GM18909 (cell line): ENCODE results near the gene SYT8.
"Not testable (repeated sequence)": the region's sequence is repeated elsewhere in the genome, so short reads cannot be mapped to it uniquely, and the experiment has no call there.

ENCODE experiments used
- ATAC-seq: cut with Tn5 transposase; IDR thresholded peaks from one replicate; pipeline ENCODE4 v1.9.1; 2021; ENCODE audit warnings: mild to moderate bottlenecking; ENCODE audit not compliant: unreplicated experiment, poor library complexity

Gene SYT8

GRCh38 chr11:1834779-1835670, at the start of gene SYT8:
Gene SYT8 (plus strand): TSS chr11:1834990. CDS start chr11:1835106, 116 bp downstream.
- no peak for ATAC-seq

- ATAC-seq: no peak
These were observed 48.9 kb upstream of the SYT8 start for GRCh38 chr11:1785749-1786413.

GRCh38 chr11:1786466-1786865, 48.3 kb upstream of the SYT8 start:
- no peak for ATAC-seq

GRCh38 chr11:1791912-1792311, 42.9 kb upstream of the SYT8 start:
- ATAC-seq: no peak

- ATAC-seq: no peak
These were observed 42.3 kb upstream of the SYT8 start for GRCh38 chr11:1792461-1792860.

- no peak for ATAC-seq
These were observed 41.7 kb upstream of the SYT8 start for GRCh38 chr11:1793081-1793480.

GRCh38 chr11:1796413-1797011, 38.3 kb upstream of the SYT8 start:
- ATAC-seq: no peak

- ATAC-seq: no peak
These were observed 37.2 kb upstream of the SYT8 start for GRCh38 chr11:1797391-1798125.

GRCh38 chr11:1803246-1803645, 31.5 kb upstream of the SYT8 start:
- no peak for ATAC-seq

GRCh38 chr11:1803835-1804519, 30.8 kb upstream of the SYT8 start:
- ATAC-seq: not testable (repeated sequence)

- ATAC-seq: no peak
These were observed 29.3 kb upstream of the SYT8 start for GRCh38 chr11:1805525-1805924.

- ATAC-seq: no peak
These were observed 27.4 kb upstream of the SYT8 start for GRCh38 chr11:1807264-1807995.

- no peak for ATAC-seq
These were observed 24.0 kb upstream of the SYT8 start for GRCh38 chr11:1810761-1811160.

- ATAC-seq: no peak
These were observed 22.5 kb upstream of the SYT8 start for GRCh38 chr11:1812274-1812673.

- no peak for ATAC-seq
These were observed 22.0 kb upstream of the SYT8 start for GRCh38 chr11:1812801-1813200.

- not testable (repeated sequence) for ATAC-seq
These were observed 21.4 kb upstream of the SYT8 start for GRCh38 chr11:1813356-1813755.

- no peak for ATAC-seq
These were observed 20.1 kb upstream of the SYT8 start for GRCh38 chr11:1814691-1815090.

GRCh38 chr11:1815311-1815710, 19.5 kb upstream of the SYT8 start:
- ATAC-seq: no peak

GRCh38 chr11:1815751-1816150, 19.0 kb upstream of the SYT8 start:
- ATAC-seq: no peak
